Lung microvascular endothelial cell (primary cell): ENCODE results near the gene DDX24. TPM values are rescaled to one million over a fixed set of nuclear protein-coding genes. Genes with fewer than 3 reads are reported as not detected.
"Not testable (repeated sequence)": the region's sequence is repeated elsewhere in the genome, so short reads cannot be mapped to it uniquely, and the experiment has no call there.

Source experiments
- DNase-seq, 2 donors: peaks; one replicate each; pipeline versions ENCODE4 v3.0.0 to v3.0.0-alpha.2; 2010; ENCODE audit warnings: low read depth in 2 of 2
- total RNA-seq: library from RNA; depleted of rRNA; stranded (reverse); fragments of >200 nt; gene quantifications from 2 replicates; pipeline ENCODE4 v1.2.1, GENCODE V29; 2014

Gene DDX24
- total RNA-seq, 1 donor from 2014 or later, result 79.8 TPM

- peak; percentile 60 to 72 for DNase-seq
Measured at GRCh38 chr14:94079891-94080620, 946 bp downstream of the DDX24 start.

GRCh38 chr14:94077823-94078222, 3.2 kb downstream of the DDX24 start:
- DNase-seq, result no peak

GRCh38 chr14:94077111-94077821, 3.7 kb downstream of the DDX24 start:
- peak; percentile 11 to 23 for DNase-seq

- no peak for DNase-seq
Measured at GRCh38 chr14:94075008-94075407, 6.0 kb downstream of the DDX24 start.

GRCh38 chr14:94074534-94074933, 6.5 kb downstream of the DDX24 start:
- DNase-seq, result no peak

GRCh38 chr14:94072076-94072475, 8.9 kb downstream of the DDX24 start:
- DNase-seq, result not testable (repeated sequence)

- DNase-seq, result no peak
Measured at GRCh38 chr14:94066089-94066676, 14.8 kb downstream of the DDX24 start.

- peak in 1 of 2 donors; percentile 35 for DNase-seq
Measured at GRCh38 chr14:94062344-94062940, 18.6 kb downstream of the DDX24 start.

GRCh38 chr14:94059998-94060397, 21.0 kb downstream of the DDX24 start:
- no peak for DNase-seq

GRCh38 chr14:94058674-94059138, 22.3 kb downstream of the DDX24 start:
- DNase-seq, result no peak

GRCh38 chr14:94058128-94058673, 22.8 kb downstream of the DDX24 start:
- DNase-seq, result no peak

GRCh38 chr14:94056579-94057308, 24.3 kb downstream of the DDX24 start:
- no peak for DNase-seq

- no peak for DNase-seq
Measured at GRCh38 chr14:94054936-94055335, 26.1 kb downstream of the DDX24 start.

GRCh38 chr14:94054401-94054800, 26.6 kb downstream of the DDX24 start:
- no peak for DNase-seq

GRCh38 chr14:94052662-94053061, 28.3 kb downstream of the DDX24 start:
- no peak for DNase-seq

- no peak for DNase-seq
Measured at GRCh38 chr14:94052199-94052598, 28.8 kb downstream of the DDX24 start.

- no peak for DNase-seq
Measured at GRCh38 chr14:94051779-94052178, 29.2 kb downstream of the DDX24 start.

- DNase-seq, result peak; percentile 29 to 65
Measured at GRCh38 chr14:94051115-94051514, 29.9 kb downstream of the DDX24 start.

GRCh38 chr14:94050231-94050880, 30.6 kb downstream of the DDX24 start:
- no peak for DNase-seq

- DNase-seq, result no peak
Measured at GRCh38 chr14:94049625-94050023, 31.4 kb downstream of the DDX24 start.
